HG03097 (cell line): Measurements from ENCODE around the gene KLHDC4.
A peak's percentile ranks its signal among the peaks of the same experiment; 100 is the strongest.
"Not testable (repeated sequence)": the region's sequence is repeated elsewhere in the genome, so short reads cannot be mapped to it uniquely, and the experiment has no call there.

Source experiments
- ATAC-seq: cut with Tn5 transposase; IDR thresholded peaks from one replicate; pipeline ENCODE4 v1.9.1; 2021; ENCODE audit not compliant: unreplicated experiment, low FRiP score

Gene KLHDC4

GRCh38 chr16:87765776-87766484 is at the start of gene KLHDC4:
KLHDC4 (minus strand) TSS chr16:87765986; CDS start chr16:87765890, 96 bp downstream.
- peak; percentile 69 for ATAC-seq

DNA sequence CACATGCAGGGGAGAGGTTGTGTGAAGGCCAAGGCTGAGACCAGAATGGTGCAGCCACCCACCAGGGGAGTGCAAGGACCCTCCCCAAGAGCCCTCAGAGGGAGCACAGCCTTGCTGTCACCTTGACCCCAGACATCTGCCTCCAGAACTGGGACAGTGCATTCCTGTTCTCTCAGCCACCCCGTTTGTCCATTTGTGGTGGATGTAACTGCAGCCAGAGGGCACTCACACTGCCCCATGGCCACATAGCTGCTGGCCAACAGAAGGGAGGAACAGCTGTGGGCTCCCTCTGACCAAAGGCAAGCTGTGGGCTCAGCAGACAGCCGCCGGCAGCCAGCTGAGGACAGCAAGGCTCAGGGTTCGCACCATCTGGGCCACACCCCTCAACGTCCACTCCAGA is 49.8 kb upstream of the KLHDC4 start:
- ATAC-seq, result no peak

DNA sequence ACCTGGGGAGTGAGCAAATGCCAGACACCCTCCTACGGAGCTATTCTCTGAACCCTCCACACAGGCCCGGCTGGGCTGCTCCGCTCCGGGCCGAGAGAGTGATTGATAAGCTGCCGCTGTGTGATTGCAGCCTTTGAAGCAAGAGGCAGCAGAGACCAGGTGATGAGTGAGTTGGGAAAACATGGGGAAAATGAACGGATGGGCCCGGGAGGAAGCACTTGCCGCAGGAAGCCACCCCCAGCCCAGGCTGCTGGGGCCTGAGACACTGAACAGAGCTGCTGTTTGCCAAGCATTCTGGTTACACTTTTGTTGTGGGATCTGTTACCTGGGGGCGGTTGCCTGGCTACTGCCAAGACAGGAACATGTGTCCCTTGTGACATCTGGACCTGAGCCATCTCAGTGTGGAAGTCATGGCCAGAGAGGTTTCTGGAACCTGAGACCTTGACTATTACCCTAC is 46.4 kb upstream of the KLHDC4 start:
- ATAC-seq, result no peak

- not testable (repeated sequence) for ATAC-seq
Measured at GRCh38 chr16:87811454-87811853, 45.7 kb upstream of the KLHDC4 start.

DNA sequence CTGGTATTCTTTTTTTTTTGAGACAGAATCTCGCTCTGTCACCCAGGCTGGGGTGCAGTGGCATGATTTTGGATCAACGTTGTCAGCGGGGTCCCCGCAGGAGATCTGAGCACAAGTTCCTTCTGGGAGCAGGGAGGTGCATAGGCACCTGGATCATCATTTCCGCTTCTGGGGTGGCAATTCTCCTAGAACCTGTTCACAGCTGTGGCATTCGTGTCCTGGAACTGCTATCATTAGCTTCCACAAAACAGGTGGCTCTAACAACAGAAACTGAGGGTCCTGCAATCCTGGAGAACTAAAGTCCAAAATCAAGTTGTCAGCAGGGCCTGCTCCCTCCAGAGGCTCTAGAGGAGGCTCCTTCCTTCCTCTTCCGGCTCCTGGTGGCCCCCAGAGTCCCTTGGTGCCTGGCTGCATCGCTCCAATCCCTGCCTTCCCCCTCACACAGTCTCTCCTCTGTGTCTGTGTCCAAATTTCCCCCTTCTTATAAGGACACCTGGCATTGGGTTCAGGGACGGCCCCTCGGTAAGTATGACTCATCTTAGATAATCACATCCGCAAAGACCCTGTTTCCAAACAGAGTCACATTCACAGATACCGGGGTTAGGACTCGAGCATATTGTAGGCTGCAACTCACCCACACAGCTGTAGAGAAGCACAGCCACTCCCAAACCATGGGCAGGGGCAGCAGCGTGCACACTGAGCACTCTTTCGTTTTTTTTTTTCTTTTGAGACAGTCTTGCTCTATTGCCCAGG is 43.5 kb upstream of the KLHDC4 start:
- peak; percentile 45 for ATAC-seq

- no peak for ATAC-seq
Measured at GRCh38 chr16:87808108-87808507, 42.3 kb upstream of the KLHDC4 start.

GRCh38 chr16:87806641-87807546 is 41.1 kb upstream of the KLHDC4 start:
- ATAC-seq, result no peak

- no peak for ATAC-seq
Measured at GRCh38 chr16:87806261-87806640, 40.5 kb upstream of the KLHDC4 start.

DNA sequence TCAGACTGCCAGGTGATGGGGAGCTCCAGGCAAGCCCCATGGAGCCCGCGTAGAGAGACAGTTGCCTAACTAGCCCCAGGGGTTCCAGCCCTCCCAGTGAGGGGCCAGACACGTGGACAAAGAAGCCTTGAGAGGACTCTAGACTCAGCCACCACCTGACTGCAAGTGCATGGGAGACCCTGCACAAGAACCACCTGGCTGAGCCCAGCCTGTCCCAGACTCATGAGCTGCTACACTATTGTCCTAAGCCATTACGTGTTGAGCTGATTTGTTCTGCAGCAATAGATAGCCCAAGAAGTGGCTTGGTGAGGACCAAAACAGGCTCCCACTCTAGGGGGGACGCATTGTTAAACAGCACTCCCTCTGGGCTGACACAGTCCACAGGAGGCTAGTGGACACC is 37.6 kb upstream of the KLHDC4 start:
- no peak for ATAC-seq

GRCh38 chr16:87802670-87803069 is 36.9 kb upstream of the KLHDC4 start:
- ATAC-seq, result no peak

DNA sequence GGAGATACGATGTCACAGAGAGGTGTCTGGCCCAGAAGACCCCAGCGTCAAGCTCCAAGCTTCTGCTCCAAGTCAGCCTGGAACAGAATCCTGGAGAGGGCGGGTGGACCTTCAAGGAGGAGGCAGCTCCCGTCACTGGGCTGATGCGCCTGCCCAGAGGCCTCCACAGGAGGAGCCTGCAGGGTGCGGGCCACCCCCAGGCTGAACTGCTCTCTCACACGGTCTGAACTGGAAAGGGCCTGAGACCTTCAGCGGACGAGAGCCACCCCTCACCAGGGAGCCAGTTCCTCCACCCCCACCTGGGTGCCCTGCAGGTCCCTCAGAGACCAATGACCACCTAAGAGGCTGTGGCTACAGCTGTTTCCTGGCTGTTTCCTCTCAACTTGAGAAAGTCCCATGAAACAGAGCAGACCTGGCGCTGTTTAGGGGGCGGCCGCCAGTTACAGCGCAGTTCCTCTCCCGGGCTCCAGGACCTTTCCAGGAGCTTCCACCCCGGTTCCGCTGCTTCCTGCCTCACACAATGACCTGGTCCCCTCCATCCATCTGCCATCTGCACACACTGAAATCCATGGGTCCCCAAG is 36.0 kb upstream of the KLHDC4 start:
- ATAC-seq, result no peak

- no peak for ATAC-seq
Measured at GRCh38 chr16:87800497-87800896, 34.7 kb upstream of the KLHDC4 start.

- ATAC-seq, result no peak
Measured at GRCh38 chr16:87795336-87795735, 29.6 kb upstream of the KLHDC4 start.

DNA sequence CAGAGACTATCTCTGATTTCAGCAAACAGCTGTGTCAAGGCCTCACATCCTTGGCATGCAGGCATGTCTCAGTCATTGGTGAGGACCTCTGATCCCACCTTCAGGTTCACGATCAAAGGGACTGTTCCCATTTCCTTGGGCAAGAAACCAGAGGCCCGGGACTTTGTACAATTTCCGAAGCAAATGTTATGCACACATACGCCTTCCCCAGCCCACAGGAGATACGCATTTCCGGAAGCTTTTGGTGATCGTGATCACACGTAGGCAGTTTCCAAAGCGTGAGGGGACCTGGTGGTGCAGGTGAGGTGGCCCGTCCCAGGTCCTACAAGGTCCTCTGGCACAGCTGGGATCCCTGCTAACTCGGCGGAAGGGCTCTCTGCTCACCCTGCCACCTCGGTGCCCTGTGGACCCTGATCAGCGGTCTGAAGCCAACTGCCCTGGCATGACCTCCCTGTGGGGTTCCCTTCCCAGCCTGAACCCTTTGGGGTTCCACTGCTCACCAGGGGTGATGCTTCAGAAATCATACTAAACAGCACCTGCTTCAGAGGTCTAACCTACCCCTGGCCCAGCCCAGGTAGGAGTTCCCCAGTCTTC is 28.8 kb upstream of the KLHDC4 start:
- ATAC-seq, result no peak

- ATAC-seq, result no peak
Measured at GRCh38 chr16:87792205-87792565, 26.4 kb upstream of the KLHDC4 start.

DNA sequence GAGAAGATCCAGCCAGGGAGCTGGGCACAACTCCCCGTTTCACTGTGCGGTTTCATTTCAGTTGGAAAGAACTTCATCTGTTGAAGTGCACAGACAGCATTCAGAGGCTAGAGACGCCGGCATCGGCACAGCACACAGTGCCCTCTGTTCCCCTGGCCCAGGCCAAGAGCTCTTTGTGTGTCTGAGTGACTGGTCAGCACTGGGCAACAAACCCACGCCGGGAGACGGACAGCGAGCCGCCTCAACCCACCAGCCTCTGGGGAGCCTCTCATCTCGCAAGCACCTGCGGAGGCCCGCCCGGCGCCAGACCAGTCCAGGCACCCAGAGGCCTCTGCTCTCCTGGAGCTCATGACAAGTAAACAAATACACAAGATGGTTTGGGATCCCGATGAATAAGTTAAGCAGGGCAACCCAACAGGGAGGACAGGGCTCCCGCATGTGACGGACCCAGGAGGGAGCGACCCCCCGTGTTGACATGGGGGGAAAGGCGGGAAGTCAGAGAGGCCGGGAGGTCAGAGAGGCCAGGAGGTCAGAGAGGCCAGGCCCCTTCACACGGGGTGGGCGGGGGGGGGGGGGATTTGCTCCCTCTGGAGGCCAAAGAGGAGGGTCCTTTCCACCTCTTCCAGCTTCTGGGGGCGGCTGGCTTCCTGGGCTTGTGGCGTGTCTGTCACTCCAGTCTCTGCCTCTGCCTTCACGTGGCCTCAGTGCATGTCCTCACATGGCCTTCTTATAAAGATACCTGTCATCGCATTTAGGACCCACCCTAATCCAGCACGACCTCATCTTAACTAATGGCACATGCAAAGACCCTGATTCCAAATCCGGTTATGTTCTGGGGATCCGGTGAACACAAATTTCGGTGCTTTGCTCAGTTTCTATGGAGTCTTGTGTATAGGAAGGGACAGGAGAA is 25.8 kb upstream of the KLHDC4 start:
- ATAC-seq, result no peak

DNA sequence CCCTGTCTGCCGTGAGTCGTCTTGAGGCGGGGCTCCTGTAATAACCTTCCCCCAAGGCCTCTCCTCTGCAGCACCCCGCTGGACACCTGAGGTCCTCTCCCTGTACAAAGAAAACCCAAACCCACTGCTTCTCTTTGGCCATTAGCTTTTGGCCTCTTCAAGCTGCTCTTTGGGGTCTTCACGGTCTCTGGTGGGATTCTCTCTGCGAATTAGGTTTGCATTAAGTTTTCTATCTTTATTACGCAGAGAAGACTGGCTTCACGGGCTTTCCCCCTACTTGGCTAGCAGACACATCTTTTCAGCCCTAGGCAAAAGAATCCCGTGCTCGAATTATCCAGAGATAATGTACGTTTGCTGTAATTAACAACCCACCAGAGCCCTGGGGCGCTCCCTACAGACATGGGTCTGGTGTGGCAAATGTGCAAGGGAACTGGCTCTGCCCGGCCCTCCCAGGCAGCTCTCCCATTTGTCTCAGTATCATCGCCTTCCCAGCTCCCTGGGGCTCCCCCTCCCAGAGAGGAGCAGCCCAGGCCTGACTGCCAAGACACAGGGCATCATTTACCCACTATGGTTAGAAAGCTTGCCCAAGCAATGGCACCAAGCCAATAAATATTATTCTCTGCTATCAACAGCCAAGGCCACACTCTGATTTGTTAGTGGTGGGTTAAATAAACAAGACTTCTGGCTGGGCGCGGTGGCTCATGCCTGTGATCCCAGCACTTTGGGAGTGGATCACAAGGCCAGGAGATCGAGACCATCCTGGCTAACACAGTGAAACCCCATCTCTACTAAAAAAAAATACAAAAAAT is 24.7 kb upstream of the KLHDC4 start:
- ATAC-seq, result no peak

DNA sequence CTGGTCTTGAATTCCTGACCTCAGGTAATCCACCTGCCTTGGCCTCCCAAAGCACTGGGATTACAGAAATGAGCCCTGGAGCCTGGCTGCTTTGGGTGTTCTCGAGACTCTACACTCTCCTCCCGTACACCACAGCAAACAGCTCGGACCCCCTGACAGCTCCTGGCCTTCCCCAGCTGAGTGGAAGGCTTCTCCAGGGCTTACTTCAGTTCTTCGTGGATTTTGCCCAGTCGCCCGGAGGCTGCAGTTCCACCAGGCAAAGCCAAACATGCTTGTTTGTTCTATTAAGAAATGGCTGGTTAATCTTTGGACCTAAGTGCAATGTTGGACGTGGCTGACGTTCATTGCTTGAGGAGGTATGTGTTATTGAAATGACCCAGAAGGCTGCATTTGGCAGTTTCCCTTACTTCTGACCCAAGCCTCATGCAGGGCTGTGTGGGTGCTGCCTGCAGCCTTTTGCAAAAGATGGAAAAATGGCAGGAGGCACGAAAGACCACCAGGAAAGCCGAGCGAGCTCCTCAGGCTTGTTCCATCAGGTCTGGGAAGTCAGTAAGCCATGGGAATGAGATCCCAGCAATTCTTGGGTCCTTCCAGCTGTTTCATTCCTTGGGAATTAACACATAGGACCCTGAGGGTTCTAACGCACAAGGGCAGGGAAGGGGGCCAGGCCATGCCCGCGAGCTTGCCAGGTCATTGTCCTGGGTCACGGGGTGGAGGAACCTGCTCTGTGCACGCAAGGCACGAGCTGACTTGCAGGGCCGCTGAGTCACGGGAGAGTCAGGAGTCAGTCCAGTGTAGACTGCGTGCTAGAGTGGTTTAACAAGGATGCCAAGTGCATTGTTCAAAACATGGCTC is 23.9 kb upstream of the KLHDC4 start:
- ATAC-seq, result no peak
